HG02759 (cell line): Measurements from ENCODE around the gene WDR38.
"Not testable (repeated sequence)": the region's sequence is repeated elsewhere in the genome, so short reads cannot be mapped to it uniquely, and the experiment has no call there.

Experiments
- ATAC-seq: cut with Tn5 transposase; IDR thresholded peaks from one replicate; pipeline ENCODE4 v1.9.1; 2021; ENCODE audit warnings: mild to moderate bottlenecking, moderate library complexity; ENCODE audit not compliant: unreplicated experiment

The WDR38 gene

GRCh38 chr9:124831642-124832364 is 21.5 kb upstream of the WDR38 start:
- ATAC-seq: no peak

DNA sequence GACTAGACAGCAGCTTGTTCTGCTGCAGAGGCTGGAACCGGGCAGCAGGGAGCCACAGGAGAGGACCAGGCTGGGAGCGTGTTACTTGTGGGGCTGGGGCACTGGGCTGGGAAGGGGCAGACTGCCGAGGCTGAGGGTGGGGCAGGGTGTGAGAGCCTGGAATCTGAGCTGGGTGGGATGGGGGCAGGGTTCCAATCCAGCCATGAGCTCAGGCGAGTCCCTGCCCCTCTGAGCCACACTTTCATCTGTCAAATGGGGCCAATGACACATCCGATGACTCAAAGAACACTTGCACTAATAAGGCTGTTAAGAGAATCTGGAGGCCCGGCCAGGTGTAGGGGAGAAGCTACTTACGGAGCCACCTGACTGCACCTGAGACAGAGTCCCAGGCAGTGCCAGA is 18.7 kb upstream of the WDR38 start:
- no peak for ATAC-seq

- no peak for ATAC-seq
These were observed 18.2 kb upstream of the WDR38 start for GRCh38 chr9:124835026-124835557.

DNA sequence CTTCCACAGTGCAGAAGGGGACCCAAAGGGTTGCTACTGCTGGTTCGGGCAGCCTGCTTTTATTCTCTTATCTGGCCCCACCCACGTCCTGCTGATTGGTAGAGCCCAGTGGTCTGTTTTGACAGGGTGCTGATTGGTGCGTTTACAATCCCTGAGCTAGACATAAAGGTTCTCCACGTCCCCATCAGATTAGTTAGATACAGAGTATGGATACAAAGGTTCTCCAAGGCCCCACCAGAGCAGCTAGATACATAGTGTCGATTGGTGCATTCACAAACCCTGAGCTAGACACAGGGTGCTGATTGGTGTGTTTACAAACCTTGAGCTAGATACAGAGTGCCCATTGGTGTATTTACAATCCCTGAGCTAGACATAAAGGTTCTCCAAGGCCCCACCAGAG is 15.1 kb upstream of the WDR38 start:
- not testable (repeated sequence) for ATAC-seq

GRCh38 chr9:124838567-124839275 is 14.5 kb upstream of the WDR38 start:
- ATAC-seq: not testable (repeated sequence)

GRCh38 chr9:124839612-124840299 is 13.5 kb upstream of the WDR38 start:
- no peak for ATAC-seq

DNA sequence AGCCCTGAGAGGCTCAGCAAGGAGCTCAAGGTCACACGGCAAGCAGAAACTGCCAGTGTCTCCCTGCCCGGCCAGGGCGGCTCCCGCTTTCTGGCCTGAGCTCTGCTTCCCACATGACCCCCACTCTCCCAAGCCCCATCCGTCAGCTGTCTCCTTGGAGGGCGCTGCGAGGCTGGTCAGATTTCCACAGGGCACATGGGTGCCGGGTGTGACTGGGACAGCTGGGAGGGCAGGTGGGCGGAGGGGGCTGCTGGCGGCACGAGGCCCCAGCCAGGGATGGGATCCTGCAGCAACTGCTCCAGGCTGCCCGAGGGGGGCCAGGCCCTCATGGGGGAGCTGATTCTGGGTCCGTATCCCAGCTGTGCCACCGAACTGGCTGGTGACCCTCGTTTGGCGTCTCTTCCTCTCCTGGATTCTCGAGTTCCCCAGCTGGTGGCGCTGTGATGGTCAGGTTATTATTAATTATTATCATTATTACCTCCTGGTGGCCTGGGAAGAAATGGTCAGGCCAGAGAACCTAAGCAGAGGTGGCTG is 12.9 kb upstream of the WDR38 start:
- no peak for ATAC-seq

GRCh38 chr9:124841075-124841821 is 12.0 kb upstream of the WDR38 start:
- ATAC-seq: no peak

GRCh38 chr9:124843456-124844034 is 9.7 kb upstream of the WDR38 start:
- no peak for ATAC-seq

DNA sequence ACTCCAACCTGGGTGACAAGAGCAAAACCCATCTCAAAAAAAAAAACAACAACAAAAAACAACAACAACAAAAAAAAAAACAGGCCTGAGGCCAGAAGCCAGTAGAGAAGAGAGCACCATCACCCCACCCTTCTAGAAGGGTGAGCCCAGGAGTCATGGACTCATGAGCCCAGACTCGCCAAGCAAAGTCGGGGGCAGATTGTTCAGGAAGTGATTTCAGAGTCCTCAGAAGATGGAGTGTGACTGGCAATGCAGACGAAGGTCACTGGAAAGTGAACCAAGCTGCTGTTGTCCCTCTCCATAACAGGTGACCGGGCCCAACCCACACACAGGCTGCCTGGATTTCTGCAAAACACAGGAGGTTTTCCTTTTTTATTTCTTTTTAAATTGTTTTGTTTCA is 9.0 kb upstream of the WDR38 start:
- no peak for ATAC-seq

DNA sequence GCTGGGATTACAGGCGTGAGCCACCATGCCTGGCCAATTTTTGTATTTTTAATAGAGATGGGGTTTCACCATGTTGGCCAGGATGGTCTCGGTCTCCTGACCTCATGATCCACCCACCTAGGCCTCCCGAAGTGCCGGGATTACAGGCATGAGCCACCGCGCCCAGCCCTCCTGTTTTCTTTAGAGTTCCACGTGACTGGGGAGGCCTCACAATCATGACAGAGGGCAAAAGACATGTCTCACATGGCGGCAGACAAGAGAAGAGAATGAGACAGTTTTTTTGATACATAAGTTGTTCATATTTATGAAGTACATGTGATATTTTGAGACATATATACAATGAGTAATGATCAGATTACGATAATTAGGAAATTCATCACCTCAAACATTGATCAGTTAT is 6.8 kb upstream of the WDR38 start:
- not testable (repeated sequence) for ATAC-seq

DNA sequence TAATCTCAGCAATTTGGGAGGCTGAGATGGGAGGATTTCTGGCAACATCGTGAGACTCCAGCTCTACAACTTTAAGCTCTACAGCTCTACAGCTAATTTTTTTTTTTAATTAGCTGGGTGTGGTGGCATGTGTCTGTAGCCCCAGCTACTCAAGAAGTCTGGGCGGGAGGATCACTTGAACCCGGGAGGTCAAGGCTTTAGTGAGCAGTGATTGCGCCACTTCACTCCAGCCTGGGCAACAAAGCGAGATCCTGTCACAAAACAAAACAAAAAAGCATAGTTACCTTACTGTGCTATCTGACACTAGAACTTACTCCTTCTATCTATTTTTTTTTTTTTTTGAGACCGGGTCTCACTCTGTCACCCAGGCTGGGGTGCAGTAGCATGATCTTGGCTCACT is 6.3 kb upstream of the WDR38 start:
- ATAC-seq: no peak

GRCh38 chr9:124849801-124850200 is 3.5 kb upstream of the WDR38 start:
- no peak for ATAC-seq

DNA sequence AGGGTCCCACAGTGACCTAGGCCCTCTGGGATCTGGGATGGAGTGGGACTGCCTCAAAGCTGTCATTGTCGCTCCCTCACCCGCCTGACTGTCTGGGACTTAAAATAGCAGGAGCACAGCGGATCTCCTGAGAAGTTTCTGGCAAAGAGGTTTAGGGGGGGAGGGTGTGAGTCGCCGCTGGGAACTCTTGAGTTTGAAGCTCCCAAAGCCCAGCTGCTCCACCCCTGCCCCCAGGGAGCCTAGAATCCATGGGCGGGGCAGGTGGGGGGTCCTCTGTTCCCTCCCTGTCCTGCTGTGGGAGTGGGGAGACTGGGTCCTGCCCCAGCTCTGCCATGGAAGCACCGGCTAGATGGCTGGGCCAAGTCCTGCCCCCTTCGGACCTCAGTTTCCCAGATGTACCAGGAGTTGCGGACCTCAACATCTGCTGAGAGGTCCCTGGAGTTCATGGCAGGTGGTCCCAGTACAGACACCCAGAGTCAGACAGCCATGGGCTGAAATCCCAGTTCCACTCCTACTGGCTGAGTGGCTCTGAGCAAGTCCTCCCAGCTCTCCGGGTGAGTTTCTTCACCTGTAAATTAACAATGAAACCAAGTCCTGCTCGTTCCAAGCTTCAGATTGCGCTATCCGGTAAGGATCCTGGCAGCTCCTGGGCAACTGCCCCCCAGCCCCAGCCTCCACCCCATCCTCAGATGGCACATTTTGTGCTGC is 985 bp upstream of the WDR38 start:
- no peak for ATAC-seq

- ATAC-seq: no peak
These were observed 414 bp downstream of the WDR38 start for GRCh38 chr9:124853605-124854143.

DNA sequence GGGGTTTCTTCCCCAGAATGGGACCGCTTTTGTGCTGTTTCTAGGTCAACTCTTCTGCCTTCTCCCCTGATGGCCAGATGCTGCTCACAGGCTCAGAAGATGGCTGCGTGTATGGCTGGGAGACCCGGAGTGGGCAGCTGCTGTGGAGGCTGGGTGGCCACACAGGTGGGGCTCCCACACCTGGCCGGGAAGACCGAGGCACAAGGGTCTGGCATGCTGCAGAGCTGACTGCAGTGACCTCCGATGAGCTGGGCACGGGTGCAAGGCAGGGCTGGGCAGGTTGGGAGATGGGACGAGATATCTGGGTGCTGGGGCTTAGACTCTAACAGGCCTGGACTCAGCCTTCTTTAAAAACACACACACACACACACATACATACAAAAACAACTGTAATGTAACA is 901 bp downstream of the WDR38 start:
- ATAC-seq: no peak

DNA sequence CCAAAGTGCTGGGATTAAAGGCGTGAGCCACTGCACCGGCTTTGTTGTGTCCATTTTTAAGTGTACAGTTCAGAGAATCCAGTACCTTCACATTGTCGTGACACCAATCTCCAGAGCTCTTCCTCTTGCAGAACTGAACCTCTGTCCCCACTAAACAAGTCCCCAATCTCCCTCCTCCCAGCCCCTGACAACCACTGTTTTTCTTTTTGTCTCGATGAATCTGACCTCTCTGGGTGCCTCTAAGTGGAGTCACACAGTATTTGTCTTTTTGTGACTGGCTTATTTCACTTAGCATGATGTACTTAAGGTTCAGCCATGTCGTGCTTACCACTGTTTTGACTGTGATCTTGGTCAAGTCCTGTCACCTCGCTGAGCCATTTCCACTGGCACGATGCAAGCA is 1.6 kb downstream of the WDR38 start:
- no peak for ATAC-seq

GRCh38 chr9:124855566-124855943 is 2.3 kb downstream of the WDR38 start:
- no peak for ATAC-seq

DNA sequence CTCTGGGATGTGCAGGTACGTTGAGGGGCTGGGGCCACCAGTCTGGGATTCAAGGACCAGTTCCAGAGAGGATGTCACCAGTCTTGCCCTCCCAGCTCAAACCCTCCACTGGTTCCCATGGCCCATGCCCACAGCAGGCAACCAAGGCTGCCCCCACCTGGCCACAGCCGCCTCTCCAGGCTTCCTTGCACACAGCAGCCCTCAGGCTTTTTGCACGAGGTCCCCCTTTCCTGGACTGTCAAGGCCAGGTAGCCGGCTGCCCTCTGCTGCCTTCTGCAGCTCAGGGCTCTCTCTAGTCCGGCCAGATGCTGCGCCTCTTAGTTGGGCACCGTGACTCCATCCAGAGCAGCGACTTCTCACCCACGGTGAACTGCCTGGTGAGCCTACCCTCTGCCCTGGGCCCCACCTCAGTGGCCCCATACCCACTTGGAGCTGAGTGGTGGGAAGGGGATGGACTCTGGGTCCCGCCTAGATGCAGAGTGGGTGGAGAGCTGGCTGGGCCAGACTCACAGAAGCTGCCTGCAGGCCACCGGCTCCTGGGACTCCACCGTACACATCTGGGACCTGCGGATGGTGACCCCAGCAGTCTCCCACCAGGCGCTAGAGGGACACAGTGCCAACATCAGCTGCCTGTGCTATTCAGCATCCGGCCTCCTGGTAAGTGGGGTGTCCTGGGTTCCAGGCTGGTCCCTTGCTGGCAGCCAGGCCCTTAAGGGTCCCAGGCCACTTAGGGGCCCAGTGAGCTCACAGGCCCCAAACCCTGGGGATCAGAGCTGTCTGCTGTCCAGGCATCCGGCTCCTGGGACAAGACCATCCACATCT is 2.9 kb downstream of the WDR38 start:
- no peak for ATAC-seq
